ENCODE results near the gene CCN2.
A peak's percentile ranks its signal among the peaks of the same experiment; 100 is the strongest.

CCN2 gene, protein sequence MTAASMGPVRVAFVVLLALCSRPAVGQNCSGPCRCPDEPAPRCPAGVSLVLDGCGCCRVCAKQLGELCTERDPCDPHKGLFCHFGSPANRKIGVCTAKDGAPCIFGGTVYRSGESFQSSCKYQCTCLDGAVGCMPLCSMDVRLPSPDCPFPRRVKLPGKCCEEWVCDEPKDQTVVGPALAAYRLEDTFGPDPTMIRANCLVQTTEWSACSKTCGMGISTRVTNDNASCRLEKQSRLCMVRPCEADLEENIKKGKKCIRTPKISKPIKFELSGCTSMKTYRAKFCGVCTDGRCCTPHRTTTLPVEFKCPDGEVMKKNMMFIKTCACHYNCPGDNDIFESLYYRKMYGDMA

GRCh38 chr6:131950767-131951575 is at the start of gene CCN2:
CCN2 (minus strand) TSS chr6:131951372; CDS start chr6:131951172, 200 bp downstream.
- Mint-ChIP-seq H3K9me3 (no peaks in the 10 kb centered on the region), H3K4me3 (peak within 1 kb of the TSS; percentile 75), H3K27ac (no peak within 1 kb of the TSS), H3K4me1 (peaks cover 13% of the 10 kb centered on the region), H3K36me3 (no peaks in the 10 kb centered on the region), H3K27me3 (peaks cover 61% of the 10 kb centered on the region)

- H3K27me3 Mint-ChIP-seq: peaks cover 1% of the 10 kb centered on the region
- H3K4me1 Mint-ChIP-seq: no peaks in the 10 kb centered on the region
- H3K4me3 Mint-ChIP-seq: no peak overlapping the region
- H3K27ac Mint-ChIP-seq: no peak overlapping the region
- no peaks in the 10 kb centered on the region for H3K36me3 Mint-ChIP-seq
- peaks cover 11% of the 10 kb centered on the region for H3K9me3 Mint-ChIP-seq
Measured at GRCh38 chr6:132000296-132000695, 49.1 kb upstream of the CCN2 start.

GRCh38 chr6:131999545-132000146 is 48.5 kb upstream of the CCN2 start:
- Mint-ChIP-seq H3K4me1 (no peaks in the 10 kb centered on the region), H3K4me3 (no peak overlapping the region)

DNA sequence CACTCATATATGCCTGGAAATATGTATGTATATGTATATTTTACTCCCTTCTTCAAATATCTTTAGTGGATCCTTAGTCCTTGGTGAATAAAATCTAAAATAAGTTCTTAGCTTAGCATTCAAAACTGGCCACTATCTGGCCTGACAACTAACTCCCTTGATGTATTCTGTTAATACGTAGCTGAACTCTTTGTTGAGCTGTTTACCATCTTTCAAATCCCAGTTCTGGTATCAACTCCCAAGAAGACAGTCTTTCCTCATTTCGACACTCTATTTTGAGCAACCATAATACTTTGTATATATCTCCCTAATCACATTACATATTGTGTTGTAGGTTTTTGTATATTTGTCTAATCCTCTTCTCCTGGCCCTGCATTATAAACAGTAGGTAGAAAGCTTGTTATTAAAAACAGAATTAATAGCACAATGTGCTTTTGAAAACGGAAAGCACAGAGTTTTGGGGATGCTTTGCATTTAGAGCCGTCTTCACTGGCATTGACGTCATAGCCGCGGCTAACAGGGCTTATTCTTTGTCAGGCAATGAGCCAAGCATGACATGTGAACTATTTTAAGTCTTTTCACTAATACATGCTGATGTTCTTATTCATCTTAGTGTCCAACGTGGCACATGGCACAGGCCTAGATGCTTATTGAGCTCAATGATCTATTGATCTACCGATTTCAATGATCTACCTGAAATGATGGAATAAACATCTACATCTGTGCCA is 47.2 kb upstream of the CCN2 start:
- no peak overlapping the region for H3K27ac Mint-ChIP-seq
- no peaks in the 10 kb centered on the region for H3K36me3 Mint-ChIP-seq
- H3K4me1 Mint-ChIP-seq: no peaks in the 10 kb centered on the region
- H3K27me3 Mint-ChIP-seq: peaks cover 1% of the 10 kb centered on the region
- peaks cover 6% of the 10 kb centered on the region for H3K9me3 Mint-ChIP-seq
- H3K4me3 Mint-ChIP-seq: no peak overlapping the region

More at GRCh38 chr6:131999545-132000146, 48.5 kb upstream of the CCN2 start:
- peaks cover 10% of the 10 kb centered on the region for H3K9me3 Mint-ChIP-seq
- H3K27me3 Mint-ChIP-seq: peaks cover 1% of the 10 kb centered on the region
- H3K27ac Mint-ChIP-seq: no peak overlapping the region
- H3K36me3 Mint-ChIP-seq: no peaks in the 10 kb centered on the region

- Mint-ChIP-seq H3K27ac (no peak overlapping the region), H3K4me1 (no peaks in the 10 kb centered on the region), H3K27me3 (peaks cover 1% of the 10 kb centered on the region), H3K4me3 (no peak overlapping the region), H3K36me3 (no peaks in the 10 kb centered on the region), H3K9me3 (peaks cover 6% of the 10 kb centered on the region)
Measured at GRCh38 chr6:131997429-131998153, 46.4 kb upstream of the CCN2 start.

DNA sequence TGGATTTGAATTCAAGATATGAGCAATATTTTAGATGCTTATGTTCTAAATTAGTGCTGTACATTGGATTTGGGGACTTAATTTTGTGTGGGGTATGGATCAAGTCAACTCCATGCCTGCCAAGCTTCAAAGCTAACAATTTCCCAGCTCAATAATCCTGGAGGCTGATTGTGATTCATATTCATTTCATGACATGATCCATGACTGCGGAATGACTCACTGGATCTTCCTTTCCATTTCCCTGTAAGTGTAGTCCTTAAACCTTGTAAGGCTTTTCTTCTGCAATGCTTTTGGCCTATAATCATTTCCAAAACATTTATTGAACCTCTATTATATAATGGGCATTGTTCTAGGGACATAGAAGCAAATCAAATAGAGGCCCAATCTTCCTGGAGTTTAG is 44.7 kb upstream of the CCN2 start:
- H3K9me3 Mint-ChIP-seq: peaks cover 6% of the 10 kb centered on the region
- H3K4me3 Mint-ChIP-seq: no peak overlapping the region
- H3K27ac Mint-ChIP-seq: no peak overlapping the region
- H3K36me3 Mint-ChIP-seq: no peaks in the 10 kb centered on the region
- H3K27me3 Mint-ChIP-seq: no peaks in the 10 kb centered on the region
- no peaks in the 10 kb centered on the region for H3K4me1 Mint-ChIP-seq

DNA sequence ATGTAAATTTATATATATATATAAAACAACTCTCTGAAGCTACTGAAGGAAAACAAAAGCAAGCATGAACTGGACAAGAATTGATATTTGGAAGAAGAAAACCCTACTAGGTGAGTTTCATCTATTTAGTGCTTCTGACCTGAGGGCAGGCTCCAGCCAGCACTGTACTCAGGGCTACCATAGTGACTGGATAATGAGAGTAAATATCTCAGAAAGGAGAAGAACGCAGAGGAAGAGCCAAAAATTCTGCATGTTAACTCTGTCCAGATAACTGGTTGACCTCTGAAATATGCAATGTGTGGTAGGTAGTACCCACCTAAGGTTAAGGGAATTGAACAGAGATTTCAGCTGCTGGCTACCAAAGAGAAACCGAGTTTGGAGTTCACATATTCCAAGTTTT is 41.4 kb upstream of the CCN2 start:
- Mint-ChIP-seq H3K27ac (no peak overlapping the region), H3K4me1 (no peaks in the 10 kb centered on the region), H3K36me3 (no peaks in the 10 kb centered on the region), H3K4me3 (no peak overlapping the region), H3K27me3 (peaks cover 1% of the 10 kb centered on the region), H3K9me3 (no peaks in the 10 kb centered on the region)

DNA sequence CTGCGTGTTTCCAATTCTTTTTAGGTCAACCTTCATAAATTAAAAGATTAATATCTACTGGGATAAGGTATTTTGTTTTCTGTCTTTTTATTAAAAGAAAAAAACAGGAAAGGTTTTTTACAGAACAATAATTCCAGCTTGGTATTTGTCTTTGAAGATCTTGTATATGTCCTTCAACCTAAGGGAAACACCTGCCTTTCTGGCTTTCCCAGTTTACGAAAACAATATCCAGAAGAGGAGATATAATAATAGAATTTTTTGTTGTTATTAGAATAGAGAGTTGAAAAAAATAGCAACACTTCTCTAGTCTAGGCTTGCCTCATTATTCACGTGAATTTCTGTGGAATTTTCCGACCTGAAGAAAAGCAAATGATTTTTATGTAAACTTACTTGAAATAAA is 37.9 kb upstream of the CCN2 start:
- H3K27ac Mint-ChIP-seq: no peak overlapping the region
- no peaks in the 10 kb centered on the region for H3K9me3 Mint-ChIP-seq
- peaks cover 1% of the 10 kb centered on the region for H3K27me3 Mint-ChIP-seq
- no peaks in the 10 kb centered on the region for H3K4me1 Mint-ChIP-seq
- H3K36me3 Mint-ChIP-seq: no peaks in the 10 kb centered on the region
- H3K4me3 Mint-ChIP-seq: no peak overlapping the region

DNA sequence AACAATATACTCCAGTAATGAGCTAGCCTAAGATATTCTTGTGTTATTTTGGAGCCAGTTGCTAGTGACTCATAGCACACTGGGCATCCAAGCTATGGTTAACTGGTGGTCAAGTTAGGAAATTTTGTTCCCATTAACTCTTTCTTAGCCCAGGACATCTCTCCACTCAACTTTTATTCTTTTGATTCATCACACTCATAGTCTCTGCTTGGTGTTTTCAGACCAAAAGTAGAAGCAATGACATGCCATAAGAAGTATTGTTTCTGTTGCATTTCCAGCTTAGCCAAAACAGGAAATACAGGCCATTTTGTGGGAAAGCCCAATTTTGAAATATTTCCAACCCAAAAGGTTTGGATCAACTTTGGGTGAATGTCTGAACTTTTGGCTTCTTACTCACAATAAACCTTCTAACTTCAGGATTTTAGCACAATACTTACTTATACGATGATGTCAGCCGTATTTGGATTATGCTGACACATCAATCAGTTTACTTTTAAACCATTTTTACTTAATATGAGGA is 31.6 kb upstream of the CCN2 start:
- H3K4me1 Mint-ChIP-seq: no peaks in the 10 kb centered on the region
- H3K36me3 Mint-ChIP-seq: no peaks in the 10 kb centered on the region
- no peak overlapping the region for H3K4me3 Mint-ChIP-seq
- H3K9me3 Mint-ChIP-seq: no peaks in the 10 kb centered on the region
- H3K27ac Mint-ChIP-seq: no peak overlapping the region
- H3K27me3 Mint-ChIP-seq: peaks cover 2% of the 10 kb centered on the region

- Mint-ChIP-seq H3K4me1 (no peaks in the 10 kb centered on the region), H3K27ac (no peak overlapping the region)
Measured at GRCh38 chr6:131981624-131981978, 30.4 kb upstream of the CCN2 start.

DNA sequence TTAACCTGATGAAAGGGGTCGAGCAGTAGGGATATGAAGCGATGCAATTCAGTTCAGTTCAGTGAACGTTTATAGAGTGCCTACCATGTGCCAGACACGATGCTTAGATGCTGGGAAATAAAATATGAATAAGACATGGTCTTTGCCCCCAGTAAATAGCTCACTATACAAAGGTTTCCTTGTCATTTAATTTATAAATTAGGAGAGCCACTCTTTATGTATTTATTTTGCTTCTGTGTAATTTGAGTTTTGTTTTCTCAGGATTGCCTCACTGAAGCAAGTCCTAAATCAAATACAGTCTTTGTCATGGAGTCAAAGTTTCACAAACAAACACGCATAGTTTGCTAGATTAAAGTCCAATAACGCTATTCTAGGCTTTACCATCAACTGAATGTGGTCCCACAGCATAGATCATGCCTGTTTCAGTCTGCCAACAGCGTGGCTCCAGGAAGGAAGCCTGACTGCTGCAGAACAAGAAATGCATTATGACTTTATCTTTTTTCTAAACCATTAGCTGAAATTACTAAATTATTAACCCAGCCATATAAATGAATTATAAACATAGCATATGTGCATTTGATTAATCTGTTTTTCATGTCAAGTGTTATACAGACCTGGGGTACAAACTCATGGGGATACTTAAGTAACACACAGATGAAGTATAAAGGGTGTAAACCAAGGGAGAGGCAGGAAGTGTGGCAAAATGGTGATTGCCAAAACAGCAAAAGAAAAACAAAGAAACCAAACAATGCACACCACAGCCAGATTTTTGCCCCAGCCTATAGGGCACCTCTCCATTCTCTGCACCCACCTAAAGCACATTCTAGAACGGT is 29.8 kb upstream of the CCN2 start:
- Mint-ChIP-seq H3K27ac (no peak overlapping the region), H3K27me3 (peaks cover 2% of the 10 kb centered on the region), H3K9me3 (no peaks in the 10 kb centered on the region), H3K36me3 (no peaks in the 10 kb centered on the region), H3K4me3 (no peak overlapping the region), H3K4me1 (no peaks in the 10 kb centered on the region)

More at GRCh38 chr6:131981624-131981978, 30.4 kb upstream of the CCN2 start:
- Mint-ChIP-seq H3K27me3 (peaks cover 2% of the 10 kb centered on the region), H3K36me3 (no peaks in the 10 kb centered on the region), H3K9me3 (no peaks in the 10 kb centered on the region), H3K4me3 (no peak overlapping the region)

GRCh38 chr6:131980338-131980790 is 29.2 kb upstream of the CCN2 start:
- no peak overlapping the region for H3K27ac Mint-ChIP-seq
- H3K4me3 Mint-ChIP-seq: no peak overlapping the region
- peaks cover 2% of the 10 kb centered on the region for H3K27me3 Mint-ChIP-seq
- no peaks in the 10 kb centered on the region for H3K9me3 Mint-ChIP-seq
- H3K36me3 Mint-ChIP-seq: no peaks in the 10 kb centered on the region
- no peaks in the 10 kb centered on the region for H3K4me1 Mint-ChIP-seq

GRCh38 chr6:131979515-131980337 is 28.6 kb upstream of the CCN2 start:
- no peak overlapping the region for H3K4me3 Mint-ChIP-seq
- H3K9me3 Mint-ChIP-seq: no peaks in the 10 kb centered on the region
- no peak overlapping the region for H3K27ac Mint-ChIP-seq
- H3K27me3 Mint-ChIP-seq: peaks cover 2% of the 10 kb centered on the region
- no peaks in the 10 kb centered on the region for H3K4me1 Mint-ChIP-seq
- no peaks in the 10 kb centered on the region for H3K36me3 Mint-ChIP-seq

Measured in activated naive CD4-positive, alpha-beta T cell treated with anti-CD3 and anti-CD28 coated beads, Interleukin-2, amount 50 U/mL, for 24 hours (primary cell).